ENCODE results near the gene CHD1.

Gene CHD1

DNA sequence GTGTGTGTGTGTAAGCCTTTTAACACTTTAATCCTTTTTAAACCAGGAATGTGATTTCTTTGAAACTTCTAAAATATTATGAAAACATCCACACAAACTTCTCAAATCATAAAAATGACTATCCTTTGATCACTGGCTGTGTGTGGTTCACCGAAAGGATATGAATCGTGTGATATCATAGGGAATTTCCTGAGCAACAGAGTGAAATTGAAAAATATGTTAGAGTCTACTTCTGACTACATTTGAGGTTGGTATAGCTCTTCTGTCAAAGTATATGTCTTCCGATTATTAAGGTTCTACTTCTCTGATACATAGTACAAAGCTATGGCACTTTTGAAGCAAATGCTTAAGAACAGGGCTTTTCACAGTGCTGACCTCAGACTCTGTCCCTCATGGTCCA is 115.1 kb downstream of the CHD1 start:
- DNase-seq (ENCODE audit: low read depth in 2 of 2) = no peak

DNA sequence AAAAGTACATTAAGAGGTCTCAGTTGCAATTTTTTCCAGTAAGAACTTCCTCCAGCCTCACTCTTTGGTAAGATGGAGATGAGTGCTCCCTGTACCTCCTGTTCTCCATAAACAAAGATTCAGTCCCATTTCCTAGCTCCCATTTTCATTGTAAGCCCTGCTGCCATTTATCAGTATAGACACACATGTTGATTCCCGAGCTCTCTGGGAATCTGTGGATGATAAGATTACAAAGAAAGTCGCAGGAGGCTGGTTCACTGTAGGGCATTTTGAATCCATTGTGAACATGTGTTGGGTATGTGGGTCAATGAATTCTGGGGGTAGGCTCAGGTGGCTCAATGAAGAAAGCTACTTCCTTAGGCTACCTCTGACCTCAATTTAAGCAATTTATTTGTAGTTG is 118.6 kb downstream of the CHD1 start:
- no peak for DNase-seq (ENCODE audit: low read depth in 2 of 2)

GRCh38 chr5:98807806-98808205 is 121.0 kb downstream of the CHD1 start:
- no peak for DNase-seq (ENCODE audit: low read depth in 2 of 2)

- DNase-seq (ENCODE audit: low read depth in 2 of 2) = no peak
These were observed 123.7 kb downstream of the CHD1 start for GRCh38 chr5:98805070-98805469.

- DNase-seq (ENCODE audit: low read depth in 2 of 2) = no peak
These were observed 124.7 kb downstream of the CHD1 start for GRCh38 chr5:98804066-98804465.

All from stimulated activated CD8-positive, alpha-beta memory T cell treated with anti-CD3 and anti-CD28 coated beads, Interleukin-2, amount 100 ng/mL, for 1 hour (primary cell).